GM18520 (cell line): ENCODE data around the gene ETV3L.
"Not testable (repeated sequence)": the region's sequence is repeated elsewhere in the genome, so short reads cannot be mapped to it uniquely, and the experiment has no call there.

Source experiments
- ATAC-seq: cut with Tn5 transposase; IDR thresholded peaks from one replicate; pipeline ENCODE4 v1.9.1; 2021; ENCODE audit not compliant: unreplicated experiment

ETV3L gene

GRCh38 chr1:157084720-157085119 is 14.9 kb downstream of the ETV3L start:
- no peak for ATAC-seq

- no peak for ATAC-seq
Observed at GRCh38 chr1:157081707-157082106, 17.9 kb downstream of the ETV3L start.

GRCh38 chr1:157080714-157081113 is 18.9 kb downstream of the ETV3L start:
- ATAC-seq, result no peak

GRCh38 chr1:157077394-157077793 is 22.2 kb downstream of the ETV3L start:
- no peak for ATAC-seq

- no peak for ATAC-seq
Observed at GRCh38 chr1:157073944-157074685, 25.5 kb downstream of the ETV3L start.

- ATAC-seq, result no peak
Observed at GRCh38 chr1:157069601-157070000, 30.0 kb downstream of the ETV3L start.

GRCh38 chr1:157059241-157059640 is 40.4 kb downstream of the ETV3L start:
- ATAC-seq, result not testable (repeated sequence)

GRCh38 chr1:157056269-157056668 is 43.3 kb downstream of the ETV3L start:
- ATAC-seq, result no peak

GRCh38 chr1:157055729-157056128 is 43.9 kb downstream of the ETV3L start:
- ATAC-seq, result not testable (repeated sequence)

- ATAC-seq, result no peak
Observed at GRCh38 chr1:157050836-157051235, 48.8 kb downstream of the ETV3L start.

GRCh38 chr1:157047062-157047410 is 52.6 kb downstream of the ETV3L start:
- no peak for ATAC-seq

- no peak for ATAC-seq
Observed at GRCh38 chr1:157045250-157046218, 54.1 kb downstream of the ETV3L start, which contains the start of gene ARHGEF11. ARHGEF11 (minus strand) TSS chr1:157045742; CDS start chr1:157044330, 1,412 bp downstream.

GRCh38 chr1:157044326-157044725 is 55.3 kb downstream of the ETV3L start:
- no peak for ATAC-seq

GRCh38 chr1:157043685-157044084 is 55.9 kb downstream of the ETV3L start:
- no peak for ATAC-seq

- no peak for ATAC-seq
Observed at GRCh38 chr1:157042846-157043245, 56.8 kb downstream of the ETV3L start.
